ENCODE measurements around the gene DNAJB2.
A peak's percentile ranks its signal among the peaks of the same experiment; 100 is the strongest.

DNAJB2 gene

DNA sequence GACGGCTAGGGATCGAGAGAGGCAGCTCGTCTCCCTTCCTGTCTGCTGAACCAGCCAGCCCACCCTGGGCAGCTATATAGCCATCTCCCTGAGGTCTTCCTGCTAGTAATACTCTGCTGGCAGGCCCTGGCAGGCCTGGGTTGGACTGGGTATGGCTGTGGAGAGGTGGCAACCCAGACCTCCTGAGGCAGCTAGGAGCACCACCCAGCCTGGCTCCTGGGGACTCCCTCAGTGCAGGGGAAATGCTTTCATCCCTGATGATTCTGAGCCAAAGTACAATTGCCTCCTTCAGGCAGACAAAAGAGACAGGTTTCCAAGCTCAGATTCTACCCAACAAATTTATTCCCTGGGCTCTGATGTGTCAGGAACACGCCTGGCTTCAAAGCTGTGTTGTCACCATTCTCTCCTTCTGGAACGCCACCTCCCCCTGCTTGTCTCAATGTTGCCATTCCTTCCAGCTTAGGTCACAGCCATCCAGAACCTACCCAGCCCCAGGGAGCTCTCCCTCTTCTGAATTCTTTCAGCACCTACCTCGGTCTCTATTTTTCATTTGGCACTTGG is 4.7 kb upstream of the DNAJB2 start:
- no peaks in the 10 kb centered on the region for H3K36me3 ChIP-seq (ENCODE audit: control insufficient read depth in 4 of 4, insufficient read depth in 4 of 4, low read length in 3 of 4)
- CTCF ChIA-PET, result interaction anchor here (0.7 to 18.3 kb wide), 4 partner anchors 20 to 77 kb away, joined by 3 to 381 read pairs (median 43); partner anchors contain the start of genes TUBA4A and TUBA4B
- H3K4me1 ChIP-seq (ENCODE audit: control extremely low read depth in 1 of 4, control insufficient read depth in 4 of 4, insufficient read depth in 4 of 4, low read length in 3 of 4), result peaks cover 8 to 19% (median 18%) of the 10 kb centered on the region in 4 experiments
- no peak overlapping the region for H3K27ac ChIP-seq (ENCODE audit: insufficient read depth in 1 of 2, low read depth in 1 of 2, low read length in 2 of 2, poor library complexity in 1 of 2, severe bottlenecking in 2 of 2)
- no peaks in the 10 kb centered on the region for H3K9me3 ChIP-seq (ENCODE audit: control extremely low read depth in 1 of 5, control insufficient read depth in 4 of 5, insufficient read depth in 2 of 5, low read depth in 1 of 5, low read length in 4 of 5)
- no peak overlapping the region for H3K4me3 ChIP-seq (ENCODE audit: control insufficient read depth in 1 of 7, extremely low read depth in 1 of 7, insufficient read depth in 4 of 7, low read depth in 2 of 7, low read length in 6 of 7)
- WGBS (ENCODE audit: insufficient coverage), result 88% methylated on average over 5 of the region's 6 CpGs
- no peak for DNase-seq
- POLR2A ChIA-PET, result interaction anchor here (1.2 kb wide), 1 partner anchor 21 kb away, joined by 3 read pairs; the partner anchor contains the start of genes TUBA4A and TUBA4B
- peaks cover 0 to 11% (median 0%) of the 10 kb centered on the region in 5 experiments for H3K27me3 ChIP-seq (replicated peaks in 2 of 5; ENCODE audit: control insufficient read depth in 4 of 5, insufficient read depth in 5 of 5, low read length in 4 of 5)

DNA sequence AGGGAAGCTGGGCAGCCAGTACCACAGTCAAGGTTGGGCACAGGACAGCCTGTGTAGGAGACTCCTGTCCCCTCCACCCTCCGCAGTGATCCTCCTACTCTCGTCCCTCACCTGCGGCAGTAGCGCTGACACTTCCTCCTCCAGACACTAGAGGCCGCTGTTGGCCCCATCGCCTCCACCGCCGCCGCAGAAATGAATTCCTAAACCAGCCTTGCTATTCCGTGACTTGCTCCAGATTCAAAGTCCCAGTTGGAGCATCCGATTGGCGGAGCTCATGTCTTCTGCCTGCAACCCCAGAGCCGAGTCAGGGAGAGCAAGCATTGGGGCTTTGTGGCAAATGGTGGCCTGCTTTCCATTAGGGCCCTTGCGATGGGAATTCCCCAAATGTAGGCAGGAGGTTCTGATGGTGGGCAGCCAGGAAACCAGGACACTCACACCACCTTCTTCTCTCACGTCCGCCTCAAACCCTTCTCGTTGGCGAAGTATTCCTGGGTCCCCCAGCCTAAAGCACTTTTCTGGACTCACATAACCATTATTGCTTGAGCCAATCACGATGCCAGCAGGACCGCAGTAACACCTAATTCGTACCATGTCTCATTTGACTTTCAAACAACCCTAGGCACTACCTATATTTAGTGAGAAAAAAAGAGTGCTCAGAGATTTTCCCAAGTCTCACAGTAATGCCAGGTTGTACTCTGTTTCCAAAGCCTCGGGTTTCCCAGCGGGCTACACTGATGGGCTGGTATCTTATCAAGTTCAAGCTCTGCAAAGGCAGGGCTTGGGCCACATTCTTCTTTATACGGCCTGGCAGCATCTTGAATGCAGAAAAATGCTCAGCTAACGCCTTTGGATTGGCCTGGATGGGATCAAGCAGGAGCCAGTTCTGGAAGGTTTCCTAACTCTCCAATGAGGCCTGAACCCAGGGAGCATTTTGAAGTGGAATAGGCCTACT is 1.2 kb upstream of the DNAJB2 start:
- Histone ChIP-seq H3K9me3 (ENCODE audit: control extremely low read depth in 1 of 5, control insufficient read depth in 4 of 5, insufficient read depth in 2 of 5, low read depth in 1 of 5, low read length in 4 of 5) (no peaks in the 10 kb centered on the region), H3K27ac (ENCODE audit: insufficient read depth in 1 of 2, low read depth in 1 of 2, low read length in 2 of 2, poor library complexity in 1 of 2, severe bottlenecking in 2 of 2) (peak overlapping the region; percentile 68 to 84), H3K36me3 (ENCODE audit: control insufficient read depth in 4 of 4, insufficient read depth in 4 of 4, low read length in 3 of 4) (peaks cover 0 to 14% (median 5%) of the 10 kb centered on the region in 4 experiments), H3K4me3 (ENCODE audit: control insufficient read depth in 1 of 7, extremely low read depth in 1 of 7, insufficient read depth in 4 of 7, low read depth in 2 of 7, low read length in 6 of 7) (peak overlapping the region in 6 of 7 experiments; percentile 58 to 77 (median 66)), H3K27me3 (replicated peaks in 2 of 5; ENCODE audit: control insufficient read depth in 4 of 5, insufficient read depth in 5 of 5, low read length in 4 of 5) (peaks cover 0 to 4% (median 0%) of the 10 kb centered on the region in 5 experiments), H3K4me1 (ENCODE audit: control extremely low read depth in 1 of 4, control insufficient read depth in 4 of 4, insufficient read depth in 4 of 4, low read length in 3 of 4) (peaks cover 8 to 32% (median 28%) of the 10 kb centered on the region in 4 experiments)
- 28% methylated on average over 23 of the region's 25 CpGs for WGBS (ENCODE audit: insufficient coverage)
- peak in 2 of 3 donors; percentile 64 to 65 for DNase-seq
- POLR2A ChIA-PET, result interaction anchor here (1.7 kb wide), 1 partner anchor 17 kb away, joined by 12 read pairs; no protein-coding TSS in a partner anchor
- CTCF ChIA-PET, result interaction anchor here (0.9 to 18.3 kb wide), 24 partner anchors 8 to 111 kb away, joined by 3 to 381 read pairs (median 4); partner anchors contain the start of genes GLB1L, STK16, TUBA4A and TUBA4B

DNA sequence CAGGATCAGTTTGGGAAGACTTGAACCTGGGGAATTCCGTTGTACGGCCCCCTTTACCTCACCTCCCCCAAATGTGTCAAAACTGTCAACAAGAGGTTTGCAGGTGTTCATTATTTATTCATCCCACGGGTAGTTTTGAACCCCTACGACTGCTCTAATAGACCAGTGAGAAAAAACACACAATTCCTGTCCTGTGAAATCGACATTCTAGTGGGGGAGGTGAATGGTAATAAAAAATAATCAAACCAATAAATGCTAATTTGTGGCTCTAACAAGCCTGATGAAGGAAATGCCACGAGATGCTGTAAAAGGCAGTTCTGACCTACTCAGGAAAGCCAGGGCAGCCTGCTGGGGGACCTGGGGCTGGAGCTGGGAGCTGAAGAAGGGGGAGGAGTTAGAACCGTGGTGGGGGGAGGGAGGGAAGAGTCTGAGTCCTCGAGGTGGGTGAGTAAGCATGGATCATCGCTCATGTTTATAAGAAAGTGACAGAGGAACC is 463 bp upstream of the DNAJB2 start:
- 3% methylated on average over 6 of the region's 9 CpGs for WGBS (ENCODE audit: insufficient coverage)
- Histone ChIP-seq H3K36me3 (ENCODE audit: control insufficient read depth in 4 of 4, insufficient read depth in 4 of 4, low read length in 3 of 4) (peaks cover 0 to 19% (median 9%) of the 10 kb centered on the region in 4 experiments), H3K27me3 (replicated peaks in 2 of 5; ENCODE audit: control insufficient read depth in 4 of 5, insufficient read depth in 5 of 5, low read length in 4 of 5) (peaks cover 0 to 4% (median 0%) of the 10 kb centered on the region in 5 experiments), H3K4me3 (ENCODE audit: control insufficient read depth in 1 of 7, extremely low read depth in 1 of 7, insufficient read depth in 4 of 7, low read depth in 2 of 7, low read length in 6 of 7) (peak overlapping the region in 6 of 7 experiments; percentile 58 to 77 (median 66)), H3K4me1 (ENCODE audit: control extremely low read depth in 1 of 4, control insufficient read depth in 4 of 4, insufficient read depth in 4 of 4, low read length in 3 of 4) (peaks cover 8 to 32% (median 28%) of the 10 kb centered on the region in 4 experiments), H3K27ac (ENCODE audit: insufficient read depth in 1 of 2, low read depth in 1 of 2, low read length in 2 of 2, poor library complexity in 1 of 2, severe bottlenecking in 2 of 2) (peak overlapping the region; percentile 68 to 84), H3K9me3 (ENCODE audit: control extremely low read depth in 1 of 5, control insufficient read depth in 4 of 5, insufficient read depth in 2 of 5, low read depth in 1 of 5, low read length in 4 of 5) (no peaks in the 10 kb centered on the region)
- ChIA-PET CTCF (interaction anchor here (0.8 to 18.3 kb wide), 17 partner anchors 9 to 253 kb away, joined by 3 to 381 read pairs (median 4); partner anchors contain the start of genes ABCB6, GLB1L, STK16 and TUBA4A), POLR2A (interaction anchor here (1.4 to 1.7 kb wide), 3 partner anchors 16 to 109 kb away, joined by 3 to 12 read pairs (median 5); partner anchors contain the start of genes ANKZF1, ATG9A and DNPEP)
- no peak for DNase-seq

DNA sequence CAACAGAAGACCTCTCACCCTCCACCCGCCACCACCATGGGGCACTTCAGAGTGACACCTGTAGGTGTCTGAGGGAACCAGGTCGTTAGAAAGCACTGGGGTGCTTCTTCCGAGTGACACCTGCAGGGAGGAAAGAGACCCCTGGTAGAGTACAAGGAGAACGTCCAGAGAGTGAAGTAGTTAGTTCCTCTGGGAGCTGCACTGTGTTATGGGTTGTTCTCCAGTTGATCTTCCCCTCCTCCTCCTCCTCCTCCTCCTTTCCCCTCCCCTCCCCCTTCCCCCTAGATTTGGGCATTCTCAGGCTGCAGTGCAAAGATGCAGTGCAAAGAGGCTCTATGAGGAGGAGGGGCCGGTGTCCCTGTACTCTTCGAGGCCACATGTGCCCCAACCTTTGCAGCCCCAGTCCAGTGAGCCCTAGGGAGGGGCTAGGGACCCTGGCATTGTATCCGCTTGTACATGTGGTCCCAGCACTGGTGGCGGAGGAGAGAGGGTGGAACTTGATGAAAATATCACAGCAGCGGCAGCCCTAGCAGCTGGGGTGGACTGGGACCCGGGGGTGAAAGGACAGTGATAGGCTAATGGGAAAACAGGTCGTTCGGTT is 850 bp downstream of the DNAJB2 start:
- H3K27me3 ChIP-seq (replicated peaks in 2 of 5; ENCODE audit: control insufficient read depth in 4 of 5, insufficient read depth in 5 of 5, low read length in 4 of 5), result no peaks in the 10 kb centered on the region
- H3K9me3 ChIP-seq (ENCODE audit: control extremely low read depth in 1 of 5, control insufficient read depth in 4 of 5, insufficient read depth in 2 of 5, low read depth in 1 of 5, low read length in 4 of 5), result no peaks in the 10 kb centered on the region
- WGBS (ENCODE audit: insufficient coverage), result 63% methylated on average over 8 of the region's 12 CpGs
- H3K27ac ChIP-seq (ENCODE audit: insufficient read depth in 1 of 2, low read depth in 1 of 2, low read length in 2 of 2, poor library complexity in 1 of 2, severe bottlenecking in 2 of 2), result peak overlapping the region; percentile 68 to 84
- ChIA-PET POLR2A (interaction anchor here (0.6 to 1.7 kb wide), 5 partner anchors 13 to 596 kb away, joined by 3 to 12 read pairs (median 3); partner anchors contain the start of genes ANKZF1, ATG9A and DNPEP), CTCF (interaction anchor here (1.6 to 18.3 kb wide), 4 partner anchors 15 to 108 kb away, joined by 4 to 381 read pairs (median 44); partner anchors contain the start of genes TUBA4A and TUBA4B)
- H3K4me3 ChIP-seq (ENCODE audit: control insufficient read depth in 1 of 7, extremely low read depth in 1 of 7, insufficient read depth in 4 of 7, low read depth in 2 of 7, low read length in 6 of 7), result peak overlapping the region; percentile 22 to 76 (median 58)
- no peak for DNase-seq
- peaks cover 8 to 32% (median 28%) of the 10 kb centered on the region in 4 experiments for H3K4me1 ChIP-seq (ENCODE audit: control extremely low read depth in 1 of 4, control insufficient read depth in 4 of 4, insufficient read depth in 4 of 4, low read length in 3 of 4)
- H3K36me3 ChIP-seq (ENCODE audit: control insufficient read depth in 4 of 4, insufficient read depth in 4 of 4, low read length in 3 of 4), result peaks cover 2 to 29% (median 16%) of the 10 kb centered on the region in 4 experiments

DNA sequence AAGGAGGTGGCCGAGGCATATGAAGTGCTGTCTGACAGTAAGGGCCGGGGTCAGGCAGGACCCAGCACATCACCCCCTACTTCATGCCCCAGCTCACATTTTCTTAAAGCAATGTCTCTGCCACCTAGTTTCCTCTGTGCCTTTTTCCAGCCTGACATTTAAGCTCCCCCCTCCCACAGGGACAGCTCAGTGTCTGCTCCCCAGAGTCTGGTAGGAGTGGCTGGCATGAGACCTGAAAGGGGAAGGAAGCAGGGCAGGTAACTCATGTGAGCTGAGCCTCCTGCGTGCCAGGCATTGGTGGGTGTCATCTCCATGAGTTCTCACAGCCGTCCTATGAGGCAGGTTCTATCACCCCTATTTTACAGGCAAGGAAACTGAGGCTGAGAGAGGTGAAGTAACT is 1.5 kb downstream of the DNAJB2 start:
- peaks cover 2 to 35% (median 17%) of the 10 kb centered on the region in 4 experiments for H3K36me3 ChIP-seq (ENCODE audit: control insufficient read depth in 4 of 4, insufficient read depth in 4 of 4, low read length in 3 of 4)
- peaks cover 8 to 32% (median 28%) of the 10 kb centered on the region in 4 experiments for H3K4me1 ChIP-seq (ENCODE audit: control extremely low read depth in 1 of 4, control insufficient read depth in 4 of 4, insufficient read depth in 4 of 4, low read length in 3 of 4)
- POLR2A ChIA-PET, result no interaction called here
- CTCF ChIA-PET, result interaction anchor here (1.2 to 18.3 kb wide), 6 partner anchors 15 to 72 kb away, joined by 3 to 381 read pairs (median 6); partner anchors contain the start of genes TUBA4A and TUBA4B
- 92% methylated on average over 4 of the region's 4 CpGs for WGBS (ENCODE audit: insufficient coverage)
- H3K27ac ChIP-seq (ENCODE audit: insufficient read depth in 1 of 2, low read depth in 1 of 2, low read length in 2 of 2, poor library complexity in 1 of 2, severe bottlenecking in 2 of 2), result no peak overlapping the region
- no peaks in the 10 kb centered on the region for H3K9me3 ChIP-seq (ENCODE audit: control extremely low read depth in 1 of 5, control insufficient read depth in 4 of 5, insufficient read depth in 2 of 5, low read depth in 1 of 5, low read length in 4 of 5)
- no peaks in the 10 kb centered on the region for H3K27me3 ChIP-seq (replicated peaks in 2 of 5; ENCODE audit: control insufficient read depth in 4 of 5, insufficient read depth in 5 of 5, low read length in 4 of 5)
- DNase-seq, result no peak
- no peak overlapping the region for H3K4me3 ChIP-seq (ENCODE audit: control insufficient read depth in 1 of 7, extremely low read depth in 1 of 7, insufficient read depth in 4 of 7, low read depth in 2 of 7, low read length in 6 of 7)

DNA sequence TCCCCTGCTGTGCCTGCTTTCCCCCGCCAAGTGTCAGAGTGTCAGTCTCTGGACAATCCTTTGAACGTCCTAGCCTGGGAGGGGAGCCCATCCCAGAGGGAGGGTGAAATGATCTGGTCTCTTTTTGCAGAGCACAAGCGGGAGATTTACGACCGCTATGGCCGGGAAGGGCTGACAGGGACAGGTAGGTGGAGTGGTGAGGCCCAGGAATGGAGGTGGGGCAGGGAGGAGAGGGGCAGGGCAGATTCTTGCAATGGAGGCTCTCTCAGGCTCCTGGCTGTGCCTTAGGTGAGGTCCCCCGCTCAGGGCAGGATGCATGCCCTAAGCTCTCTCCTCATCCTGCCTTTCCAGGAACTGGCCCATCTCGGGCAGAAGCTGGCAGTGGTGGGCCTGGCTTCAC is 2.4 kb downstream of the DNAJB2 start:
- CTCF ChIA-PET, result interaction anchor here (1.2 to 18.3 kb wide), 6 partner anchors 14 to 71 kb away, joined by 3 to 381 read pairs (median 4); no protein-coding TSS in a partner anchor
- H3K27me3 ChIP-seq (replicated peaks in 2 of 5; ENCODE audit: control insufficient read depth in 4 of 5, insufficient read depth in 5 of 5, low read length in 4 of 5), result no peaks in the 10 kb centered on the region
- no peak overlapping the region for H3K27ac ChIP-seq (ENCODE audit: insufficient read depth in 1 of 2, low read depth in 1 of 2, low read length in 2 of 2, poor library complexity in 1 of 2, severe bottlenecking in 2 of 2)
- POLR2A ChIA-PET, result no interaction called here
- 91% methylated on average over 8 of the region's 8 CpGs for WGBS (ENCODE audit: insufficient coverage)
- H3K4me3 ChIP-seq (ENCODE audit: control insufficient read depth in 1 of 7, extremely low read depth in 1 of 7, insufficient read depth in 4 of 7, low read depth in 2 of 7, low read length in 6 of 7), result no peak overlapping the region
- no peaks in the 10 kb centered on the region for H3K9me3 ChIP-seq (ENCODE audit: control extremely low read depth in 1 of 5, control insufficient read depth in 4 of 5, insufficient read depth in 2 of 5, low read depth in 1 of 5, low read length in 4 of 5)
- DNase-seq, result no peak
- H3K4me1 ChIP-seq (ENCODE audit: control extremely low read depth in 1 of 4, control insufficient read depth in 4 of 4, insufficient read depth in 4 of 4, low read length in 3 of 4), result peaks cover 8 to 32% (median 28%) of the 10 kb centered on the region in 4 experiments
- H3K36me3 ChIP-seq (ENCODE audit: control insufficient read depth in 4 of 4, insufficient read depth in 4 of 4, low read length in 3 of 4), result peaks cover 2 to 37% (median 17%) of the 10 kb centered on the region in 4 experiments
